ENCODE results near the gene OR7G2.
"Not testable (repeated sequence)": the region's sequence is repeated elsewhere in the genome, so short reads cannot be mapped to it uniquely, and the experiment has no call there.

Gene OR7G2

DNA sequence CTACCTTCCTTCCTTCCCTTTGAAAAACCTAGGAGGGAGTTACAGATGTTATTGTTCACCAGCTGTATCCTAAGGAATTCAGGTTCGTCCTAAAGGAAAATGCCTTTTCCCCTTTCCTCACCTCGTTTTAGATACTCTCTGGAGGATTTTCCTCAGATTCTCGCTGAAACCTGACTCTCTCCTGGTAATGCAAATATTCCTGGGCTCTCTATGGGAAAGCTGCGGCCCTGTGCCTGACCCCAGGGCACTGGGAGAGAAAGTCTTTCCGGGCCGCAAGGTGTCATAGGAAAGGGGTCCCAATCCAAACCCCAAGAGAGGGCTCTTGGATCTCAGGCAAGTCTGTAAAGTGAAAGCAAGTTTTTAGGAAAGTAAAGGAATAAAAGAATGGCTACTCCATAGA is 33.5 kb downstream of the OR7G2 start:
- no peak for DNase-seq (ENCODE audit: low spot score)

DNA sequence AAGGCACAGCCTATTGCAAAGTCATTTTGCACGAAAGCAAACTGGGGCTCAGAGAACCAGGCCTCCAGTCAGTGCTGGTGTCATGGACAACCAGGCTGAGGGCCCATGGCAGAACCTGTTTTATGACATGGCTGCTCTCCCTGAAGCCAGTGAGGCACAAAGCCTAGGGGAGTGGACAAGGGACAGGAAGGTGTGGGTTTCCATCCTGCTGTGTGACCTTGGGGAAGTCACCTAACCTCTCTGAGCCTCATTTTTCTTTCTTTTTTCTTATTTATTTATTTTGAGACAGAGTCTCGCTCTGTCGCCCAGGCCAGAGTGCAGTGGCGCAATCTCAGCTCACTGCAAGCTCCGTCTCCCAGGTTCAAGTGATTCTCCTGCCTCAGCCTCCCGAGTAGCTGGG is 35.6 kb downstream of the OR7G2 start:
- DNase-seq (ENCODE audit: low spot score): not testable (repeated sequence)

- DNase-seq (ENCODE audit: low spot score): peak; percentile 64
These were observed 37.2 kb downstream of the OR7G2 start for GRCh38 chr19:9070066-9070465.

DNA sequence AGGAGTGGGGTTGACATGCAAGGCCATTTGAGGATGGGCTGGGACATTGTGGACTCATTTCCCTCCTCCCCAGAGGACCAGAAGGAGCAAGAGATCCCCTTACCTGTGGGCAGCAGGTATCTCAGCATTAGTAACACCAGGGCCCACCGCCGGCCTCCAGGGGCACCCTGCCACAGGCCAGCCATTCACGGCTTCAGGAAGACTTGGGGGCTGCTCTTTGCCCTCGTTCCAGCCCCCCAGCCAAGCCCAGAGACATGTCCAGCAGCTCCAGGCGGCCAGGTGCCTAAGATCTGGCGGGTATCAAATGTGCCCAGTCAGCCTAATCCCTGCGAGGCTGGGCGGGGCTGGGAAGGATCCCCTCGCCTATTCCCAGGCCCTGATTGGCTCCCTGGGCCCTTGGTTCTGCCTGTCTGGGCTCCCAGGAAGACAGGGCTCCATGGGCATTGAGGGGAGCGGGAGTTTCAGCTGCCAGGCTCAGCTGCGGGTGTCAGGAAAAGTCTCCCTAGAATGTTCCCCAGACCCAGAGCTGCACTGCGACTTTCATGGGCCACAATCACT is 41.7 kb downstream of the OR7G2 start:
- no peak for DNase-seq (ENCODE audit: low spot score)

DNA sequence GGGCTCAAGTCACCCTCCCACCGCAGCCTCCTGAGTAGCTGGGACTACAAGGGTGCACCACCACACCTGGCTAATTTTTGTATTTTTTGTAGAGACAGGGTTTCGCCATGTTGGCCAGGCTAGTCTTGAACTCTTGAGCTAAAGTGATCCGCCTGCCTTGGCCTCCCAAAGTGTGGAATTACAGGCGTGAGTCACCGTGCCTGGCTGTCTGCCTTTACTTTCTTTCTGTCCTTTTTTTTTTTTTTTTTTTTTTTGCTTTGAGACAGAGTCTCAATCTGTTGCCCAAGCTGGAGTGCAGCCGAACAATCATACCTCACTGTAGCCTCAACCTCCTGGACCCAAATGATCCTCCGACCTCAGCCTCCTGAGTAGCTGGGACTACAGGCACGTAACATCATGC is 45.4 kb downstream of the OR7G2 start:
- no peak for DNase-seq (ENCODE audit: low spot score)

- DNase-seq (ENCODE audit: low spot score): no peak
These were observed 46.5 kb downstream of the OR7G2 start for GRCh38 chr19:9060564-9061340.

DNA sequence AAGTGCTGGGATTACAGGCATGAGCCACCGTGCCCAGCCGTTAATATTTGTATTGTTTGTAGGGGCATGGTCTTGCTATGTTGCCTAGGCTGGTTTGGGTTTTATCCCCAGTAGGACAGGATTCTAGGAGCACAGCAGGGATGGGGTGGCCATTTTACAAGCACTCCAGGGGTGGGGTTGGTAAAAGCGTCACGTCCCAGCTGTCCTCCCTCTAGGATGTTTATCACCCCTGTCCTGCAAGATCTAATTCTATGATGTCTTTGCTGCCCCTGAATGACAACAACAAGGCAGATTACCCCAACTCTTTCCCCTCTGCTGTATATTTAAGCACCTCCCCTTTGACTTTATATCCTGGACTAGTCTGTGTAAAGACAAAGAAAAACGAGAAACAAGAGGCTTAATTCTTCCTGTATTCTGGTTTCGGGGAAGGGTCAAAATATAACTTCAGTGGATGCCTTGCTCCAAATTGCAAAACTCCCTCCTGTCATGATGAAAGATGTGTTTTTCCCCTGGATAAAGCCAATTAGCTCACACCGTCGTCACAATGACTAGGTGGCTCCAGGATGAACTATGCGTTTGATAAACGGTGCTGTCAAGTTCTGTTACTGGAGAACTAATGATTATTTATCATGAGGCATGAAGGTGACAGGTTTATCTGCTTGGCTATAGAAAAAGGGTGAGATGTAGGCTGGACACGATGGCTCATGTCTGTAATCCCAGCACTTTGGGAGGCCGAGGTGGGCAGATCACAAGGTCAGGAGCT is 48.2 kb downstream of the OR7G2 start:
- DNase-seq (ENCODE audit: low spot score): no peak

DNA sequence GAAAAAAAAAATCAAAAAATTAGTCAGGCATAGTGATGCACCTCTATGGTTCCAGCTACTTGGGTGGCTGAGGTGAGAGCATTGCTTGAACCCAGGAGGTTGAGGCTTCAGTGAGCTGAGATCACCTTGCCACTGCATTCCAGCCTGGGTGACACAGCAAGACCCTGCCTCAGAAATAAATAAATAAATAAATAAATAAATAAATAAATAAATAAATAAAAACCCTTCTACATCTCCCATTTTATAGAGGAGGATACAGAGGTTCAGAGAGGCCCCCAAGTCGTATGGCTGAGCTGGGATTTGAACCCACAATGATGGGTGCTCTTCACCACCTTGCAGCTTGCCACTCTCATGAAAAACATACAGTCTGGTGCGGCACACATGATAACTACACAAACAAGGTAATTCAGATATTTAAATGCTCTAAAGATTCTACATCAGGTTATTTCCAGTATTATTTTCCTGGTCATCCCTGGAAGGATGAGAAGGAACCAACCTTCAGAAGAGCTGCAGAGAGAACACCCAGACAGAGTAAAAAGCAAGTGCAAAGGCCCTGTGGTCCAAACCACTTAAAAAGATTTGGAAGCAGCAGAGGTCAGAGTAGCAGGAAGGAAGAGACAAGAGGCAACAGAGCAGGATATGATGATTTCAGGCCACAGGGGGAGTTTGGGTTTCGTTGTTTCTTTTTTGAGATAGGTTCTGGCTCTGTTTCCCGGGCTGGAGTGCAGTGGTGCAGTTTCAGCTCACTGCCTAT is 49.6 kb downstream of the OR7G2 start:
- no peak for DNase-seq (ENCODE audit: low spot score)

DNA sequence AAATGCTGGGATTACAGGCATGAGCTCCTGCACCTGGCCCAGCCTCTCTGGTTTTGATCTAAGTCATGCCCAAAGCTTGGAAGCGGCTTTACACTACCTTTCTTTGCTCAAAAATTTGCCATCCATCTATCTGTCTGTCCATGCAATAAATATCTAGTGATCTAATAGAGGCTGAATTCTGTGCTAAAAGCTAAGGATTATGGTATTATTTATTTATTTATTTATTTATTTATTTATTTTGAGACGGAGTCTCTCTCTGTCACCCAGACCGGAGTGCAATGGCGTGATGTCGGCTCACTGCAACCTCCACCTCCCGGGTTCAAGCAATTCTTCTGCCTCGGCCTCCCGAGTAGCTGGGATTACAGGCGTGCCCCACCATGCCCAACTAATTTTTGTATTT is 51.1 kb downstream of the OR7G2 start:
- not testable (repeated sequence) for DNase-seq (ENCODE audit: low spot score)

GRCh38 chr19:9054765-9055164 is 52.5 kb downstream of the OR7G2 start:
- peak; percentile 74 for DNase-seq (ENCODE audit: low spot score)

GRCh38 chr19:9054207-9054606 is 53.1 kb downstream of the OR7G2 start:
- no peak for DNase-seq (ENCODE audit: low spot score)

DNA sequence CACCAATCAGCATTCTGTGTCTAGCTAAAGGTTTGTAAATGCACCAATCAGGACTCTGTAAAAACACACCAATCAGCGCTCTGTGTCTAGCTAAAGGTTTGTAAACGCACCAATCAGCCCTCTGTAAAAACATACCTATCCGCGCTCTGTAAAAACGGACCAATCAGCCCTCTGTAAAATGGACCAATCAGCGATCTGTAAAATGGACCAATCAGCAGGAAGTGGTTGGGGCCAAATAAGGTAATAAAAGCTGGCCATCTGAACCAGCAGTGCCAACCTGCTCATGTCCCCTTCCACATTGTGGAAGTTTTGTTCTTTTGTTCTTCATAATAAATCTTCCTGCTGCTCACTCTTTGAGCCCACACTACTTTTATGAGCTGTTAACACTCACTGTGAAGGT is 53.6 kb downstream of the OR7G2 start:
- not testable (repeated sequence) for DNase-seq (ENCODE audit: low spot score)

- DNase-seq (ENCODE audit: low spot score): no peak
These were observed 54.4 kb downstream of the OR7G2 start for GRCh38 chr19:9052894-9053293.
